NCI-H82 treated with DMSO at 0.1 percent for 48 hours (cell line): ENCODE data around the gene CC2D1A.
A peak's percentile ranks its signal among the peaks of the same experiment; 100 is the strongest.

ENCODE experiments used
- DNase-seq: peaks from one replicate; lab custom pipeline; 2025; ENCODE audit not compliant: unreplicated experiment; lab: John Stamatoyannopoulos, UW

CC2D1A gene

GRCh38 chr19:13876834-13877233 lies 29.2 kb upstream of the CC2D1A start, which contains the start of gene NANOS3:
NANOS3 (plus strand) TSS chr19:13877134; CDS start chr19:13877249, 115 bp downstream.
- DNase-seq, result no peak

DNA sequence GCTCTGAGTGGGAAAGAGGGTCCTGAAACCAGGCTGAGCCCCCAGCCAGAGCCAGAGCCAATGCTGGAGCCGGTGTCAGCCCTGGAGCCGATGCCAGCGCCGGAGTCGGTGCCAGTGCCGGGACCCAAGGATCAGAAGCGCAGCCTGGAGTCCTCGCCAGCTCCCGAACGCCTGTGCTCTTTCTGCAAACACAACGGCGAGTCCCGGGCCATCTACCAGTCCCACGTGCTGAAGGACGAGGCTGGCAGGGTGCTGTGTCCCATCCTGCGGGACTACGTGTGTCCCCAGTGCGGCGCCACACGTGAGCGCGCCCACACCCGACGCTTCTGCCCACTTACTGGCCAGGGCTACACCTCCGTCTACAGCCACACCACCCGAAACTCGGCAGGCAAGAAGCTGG lies 28.7 kb upstream of the CC2D1A start:
- no peak for DNase-seq

GRCh38 chr19:13880059-13881043 lies 25.6 kb upstream of the CC2D1A start:
- peak; percentile 87 for DNase-seq

GRCh38 chr19:13881251-13881691 lies 24.7 kb upstream of the CC2D1A start:
- no peak for DNase-seq

- DNase-seq, result no peak
Measured at GRCh38 chr19:13881692-13882418, 24.1 kb upstream of the CC2D1A start.

GRCh38 chr19:13882419-13882795 lies 23.6 kb upstream of the CC2D1A start:
- no peak for DNase-seq

- DNase-seq, result no peak
Measured at GRCh38 chr19:13882836-13883235, 23.2 kb upstream of the CC2D1A start.

GRCh38 chr19:13883516-13884064 lies 22.4 kb upstream of the CC2D1A start:
- no peak for DNase-seq

DNA sequence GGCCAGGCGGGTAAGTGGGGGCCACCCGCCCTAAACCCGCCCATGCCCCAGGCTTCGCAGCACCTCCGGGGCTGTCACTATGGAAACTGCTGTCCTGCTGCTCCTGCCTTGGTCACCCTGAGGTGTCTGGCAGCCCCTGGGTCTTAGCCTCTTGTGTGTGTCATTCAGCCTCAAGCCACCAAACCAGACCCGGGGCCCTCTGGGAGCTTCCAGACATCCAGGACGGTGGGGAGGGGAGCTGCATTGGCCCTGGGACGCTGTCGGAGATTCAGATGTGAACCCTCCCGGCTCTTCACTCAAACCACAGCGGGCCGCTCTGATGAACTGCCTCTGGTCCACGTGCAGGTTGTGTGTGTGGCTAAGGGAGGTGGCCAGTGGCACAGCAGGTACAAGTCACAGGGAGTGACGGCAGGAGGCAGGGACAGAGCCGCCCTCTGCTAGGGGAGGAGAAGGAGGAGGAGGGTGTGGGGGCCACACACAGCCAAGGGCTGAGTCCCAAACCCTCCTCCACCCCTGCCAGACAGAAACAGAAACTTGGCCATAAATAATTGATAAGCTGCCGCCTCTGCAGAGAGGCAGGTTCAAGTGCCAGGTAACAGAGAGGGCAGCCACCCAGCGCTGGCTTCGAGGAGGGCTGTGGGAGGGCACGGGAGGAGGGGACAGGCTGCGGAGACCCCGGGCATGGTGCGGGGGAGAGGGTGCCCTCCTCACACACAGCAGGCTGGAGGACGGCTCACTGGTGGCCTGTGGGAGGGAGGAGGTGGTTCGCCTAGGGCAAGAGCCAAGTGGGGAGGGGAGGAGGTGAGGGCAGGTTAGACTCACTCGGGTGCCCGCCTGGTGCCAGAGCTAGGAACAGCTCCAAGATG lies 21.0 kb upstream of the CC2D1A start:
- no peak for DNase-seq

DNA sequence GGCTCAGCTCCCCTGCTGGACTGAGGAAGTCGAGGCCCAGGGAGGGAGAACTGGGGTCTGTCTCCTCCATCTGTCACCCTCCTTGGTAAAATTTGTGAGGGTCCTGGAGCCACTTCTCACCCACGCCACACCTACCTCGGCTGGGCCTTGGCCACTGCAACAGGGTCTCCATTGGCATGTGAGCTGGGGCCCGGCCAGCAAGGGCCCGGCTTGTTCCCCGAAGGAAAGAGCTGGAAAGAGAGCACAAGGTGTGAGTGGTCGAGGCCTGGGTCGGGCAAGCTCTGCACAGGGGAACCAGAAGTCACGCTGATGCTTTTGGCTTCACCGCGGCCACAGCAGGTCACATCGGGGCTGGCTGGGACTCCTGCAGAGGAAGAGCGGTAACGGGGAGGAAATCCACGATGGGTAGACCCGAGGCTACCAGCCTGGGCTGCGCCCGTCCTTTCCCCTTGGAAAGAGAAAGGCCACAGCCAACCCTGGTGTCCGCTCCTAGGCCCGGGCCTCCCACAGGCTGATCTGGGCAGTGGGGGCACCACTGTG lies 20.1 kb upstream of the CC2D1A start:
- DNase-seq, result no peak

GRCh38 chr19:13887018-13887436 lies 19.0 kb upstream of the CC2D1A start:
- DNase-seq, result no peak

- DNase-seq, result no peak
Measured at GRCh38 chr19:13887517-13887916, 18.5 kb upstream of the CC2D1A start.

- DNase-seq, result no peak
Measured at GRCh38 chr19:13888281-13888680, 17.7 kb upstream of the CC2D1A start.

DNA sequence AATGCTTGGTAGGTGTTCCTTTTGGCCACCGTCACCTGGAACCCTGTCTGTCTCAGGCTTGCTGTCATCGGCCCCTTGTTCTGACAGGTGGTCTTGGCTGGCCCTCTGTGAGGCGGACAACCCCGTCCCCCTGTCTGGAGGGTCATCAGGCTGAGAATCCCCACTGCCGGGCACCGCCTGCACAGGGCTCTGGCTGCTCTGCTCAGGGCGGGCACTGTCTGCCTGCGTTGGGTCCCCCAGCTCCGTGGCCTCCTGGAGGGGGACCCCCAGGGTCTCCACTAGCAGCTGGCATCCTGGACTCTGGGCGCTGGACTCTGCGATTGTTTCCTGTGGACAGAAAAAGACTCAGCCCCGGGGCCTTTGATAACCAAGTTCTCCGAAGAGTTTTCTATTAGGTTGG lies 15.9 kb upstream of the CC2D1A start:
- no peak for DNase-seq

GRCh38 chr19:13892870-13893269 lies 13.1 kb upstream of the CC2D1A start:
- no peak for DNase-seq

DNA sequence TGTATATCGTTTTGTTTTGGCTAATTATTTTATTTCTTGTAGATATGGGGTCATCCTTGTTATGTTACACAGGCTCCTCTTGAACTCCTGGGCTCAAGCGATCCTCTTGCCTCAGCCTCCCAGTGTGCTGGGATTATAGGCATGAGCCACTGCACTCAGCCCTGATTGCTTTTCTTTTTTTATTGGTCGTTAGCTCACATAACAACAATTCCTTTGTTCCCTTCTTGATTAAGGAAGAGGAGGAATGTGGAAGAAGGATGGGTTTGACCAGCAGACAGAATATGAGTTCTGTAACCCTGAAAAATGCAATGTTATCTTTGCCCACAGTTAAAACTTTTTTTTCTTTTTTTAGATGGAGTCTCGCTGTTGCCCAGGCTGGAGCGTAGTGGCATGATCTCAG lies 11.4 kb upstream of the CC2D1A start:
- no peak for DNase-seq

DNA sequence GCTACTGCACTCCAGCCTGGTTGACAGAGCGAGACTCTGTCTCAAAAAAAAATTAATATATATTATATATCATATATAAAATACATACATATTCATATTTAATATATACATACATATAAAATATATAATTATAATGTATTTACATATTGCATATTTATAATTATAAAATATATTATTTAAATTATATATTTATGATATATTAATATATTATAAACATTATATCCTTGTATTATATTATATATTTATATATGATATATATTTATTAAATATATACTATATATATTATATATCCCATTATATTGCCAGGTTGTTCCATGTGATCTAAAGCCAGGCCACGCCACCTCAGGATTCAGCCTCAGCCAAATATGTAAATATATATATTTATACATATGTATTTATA lies 9.8 kb upstream of the CC2D1A start:
- DNase-seq, result no peak

DNA sequence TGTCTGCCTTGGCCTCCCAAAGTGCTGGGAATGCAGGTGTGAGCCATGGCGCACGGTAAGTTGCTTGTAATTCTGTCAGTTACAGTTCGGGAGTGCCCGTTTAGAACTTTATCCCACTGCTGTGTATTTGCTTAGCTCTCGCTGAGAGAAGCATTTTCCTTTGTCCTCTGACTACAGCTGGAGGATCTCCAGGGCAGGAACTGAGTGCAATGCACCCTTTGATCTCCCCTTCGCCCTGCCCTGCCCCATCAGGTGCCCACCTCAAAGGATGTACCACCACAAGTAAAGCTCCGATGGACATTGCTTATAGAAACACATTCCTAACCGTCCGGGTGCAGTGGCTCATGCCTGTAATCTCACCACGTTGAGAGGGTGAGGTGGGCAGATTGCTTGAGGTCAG lies 6.6 kb upstream of the CC2D1A start:
- no peak for DNase-seq

DNA sequence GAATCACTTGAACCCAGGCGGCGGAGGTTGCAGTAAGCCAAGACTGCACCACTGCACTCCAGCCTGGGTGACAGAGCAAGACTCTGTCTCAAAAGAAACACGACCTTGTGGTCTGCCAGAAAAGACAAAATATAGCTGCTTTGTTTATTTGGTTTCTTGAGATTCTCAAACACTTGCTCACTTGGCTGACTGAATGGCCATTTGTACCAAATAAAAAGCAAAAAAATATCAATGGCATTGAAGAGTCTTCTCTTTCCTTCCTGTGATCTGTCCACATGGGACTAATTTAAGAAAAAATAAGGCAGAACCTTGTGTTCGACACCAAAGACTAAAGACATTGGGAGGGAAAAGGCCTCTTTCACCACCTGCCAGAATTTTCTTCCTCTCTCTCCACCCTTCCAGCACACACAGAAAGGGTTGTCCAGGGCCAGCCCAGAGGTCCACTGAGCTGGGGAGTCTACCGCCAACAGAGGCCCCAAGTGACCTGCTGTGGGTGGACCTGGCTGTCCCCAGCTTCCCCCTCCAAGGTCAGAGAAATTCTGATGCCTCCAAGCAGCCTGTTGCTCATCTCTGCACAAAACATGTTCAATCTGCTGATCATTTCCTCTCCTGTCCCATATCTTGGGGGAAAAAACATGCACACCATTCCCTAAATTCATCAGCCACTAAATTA lies 6.0 kb upstream of the CC2D1A start:
- no peak for DNase-seq

DNA sequence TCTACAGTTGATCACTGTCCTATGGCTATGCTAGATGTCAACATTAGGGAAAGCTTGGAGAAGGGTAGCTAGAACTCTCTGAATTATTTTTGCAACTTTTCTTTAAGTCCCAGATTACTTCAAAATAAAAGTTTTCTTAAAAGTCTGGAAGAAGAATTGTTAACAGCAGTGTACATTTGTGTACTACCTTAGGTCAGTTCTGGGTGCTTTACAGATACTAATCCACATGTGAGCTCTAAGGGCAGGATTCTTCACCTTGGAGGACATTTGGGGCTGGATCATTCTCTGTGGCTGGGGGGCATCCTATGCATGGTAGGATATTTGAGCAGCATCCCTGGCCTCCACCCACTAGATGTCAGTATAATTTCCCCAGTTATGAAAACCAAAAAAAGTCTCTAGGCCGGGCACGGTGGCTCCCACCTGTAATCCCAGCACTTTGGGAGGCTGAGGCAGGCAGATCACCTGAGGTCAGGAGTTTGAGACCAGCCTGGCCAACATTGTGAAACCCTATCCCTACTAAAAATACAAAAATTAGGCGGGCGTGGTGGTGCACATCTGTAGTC lies 2.9 kb upstream of the CC2D1A start:
- peak; percentile 45 for DNase-seq
